ENCODE measurements around the gene AMDHD2.
A peak's percentile ranks its signal among the peaks of the same experiment; 100 is the strongest.
"Not testable (repeated sequence)": the region's sequence is repeated elsewhere in the genome, so short reads cannot be mapped to it uniquely, and the experiment has no call there.

AMDHD2 gene

GRCh38 chr16:2474877-2475412 is 45.2 kb upstream of the AMDHD2 start, which contains the start of gene TBC1D24:
TSS of gene TBC1D24 (plus strand) at chr16:2475127. CDS start at chr16:2496149, 21,022 bp downstream.
- H3K9me3 ChIP-seq (ENCODE audit: control insufficient read depth, insufficient read depth, low read length), result no peaks in the 10 kb centered on the region
- no peaks in the 10 kb centered on the region for H3K36me3 ChIP-seq (ENCODE audit: control insufficient read depth, insufficient read depth, low read length)
- peak within 1 kb of the TSS; percentile 74 for H3K4me3 ChIP-seq (ENCODE audit: low read length)
- peaks cover 12% of the 10 kb centered on the region for H3K27me3 ChIP-seq (ENCODE audit: control insufficient read depth, insufficient read depth, low read length)
- no CpG with 5 or more reads among the region's 77 CpGs for WGBS (ENCODE audit: insufficient coverage, insufficient read length)
- DNase-seq (ENCODE audit: low read depth, low spot score), result no peak
- H3K27ac ChIP-seq (ENCODE audit: low read length), result no peak within 1 kb of the TSS
- H3K4me1 ChIP-seq (ENCODE audit: control insufficient read depth, insufficient read depth, low read length), result peaks cover 8% of the 10 kb centered on the region

- no CpG with 5 or more reads among the region's 55 CpGs for WGBS (ENCODE audit: insufficient coverage, insufficient read length)
- Histone ChIP-seq H3K27ac (ENCODE audit: low read length) (no peak overlapping the region), H3K9me3 (ENCODE audit: control insufficient read depth, insufficient read depth, low read length) (no peaks in the 10 kb centered on the region), H3K36me3 (ENCODE audit: control insufficient read depth, insufficient read depth, low read length) (no peaks in the 10 kb centered on the region), H3K4me1 (ENCODE audit: control insufficient read depth, insufficient read depth, low read length) (peaks cover 7% of the 10 kb centered on the region), H3K27me3 (ENCODE audit: control insufficient read depth, insufficient read depth, low read length) (peaks cover 7% of the 10 kb centered on the region; the same call in 1 of the 2 replicates), H3K4me3 (ENCODE audit: low read length) (peak overlapping the region; percentile 74)
- DNase-seq (ENCODE audit: low read depth, low spot score), result no peak
These were observed 44.5 kb upstream of the AMDHD2 start for GRCh38 chr16:2475413-2476344.

GRCh38 chr16:2476345-2476720 is 43.8 kb upstream of the AMDHD2 start:
- Histone ChIP-seq H3K9me3 (ENCODE audit: control insufficient read depth, insufficient read depth, low read length) (no peaks in the 10 kb centered on the region), H3K36me3 (ENCODE audit: control insufficient read depth, insufficient read depth, low read length) (no peaks in the 10 kb centered on the region), H3K4me3 (ENCODE audit: low read length) (no peak overlapping the region), H3K27ac (ENCODE audit: low read length) (no peak overlapping the region), H3K4me1 (ENCODE audit: control insufficient read depth, insufficient read depth, low read length) (peaks cover 6% of the 10 kb centered on the region), H3K27me3 (ENCODE audit: control insufficient read depth, insufficient read depth, low read length) (peaks cover 6% of the 10 kb centered on the region; the same call in 1 of the 2 replicates)
- no CpG with 5 or more reads among the region's 9 CpGs for WGBS (ENCODE audit: insufficient coverage, insufficient read length)
- no peak for DNase-seq (ENCODE audit: low read depth, low spot score)

- no peaks in the 10 kb centered on the region for H3K9me3 ChIP-seq (ENCODE audit: control insufficient read depth, insufficient read depth, low read length)
- no peaks in the 10 kb centered on the region for H3K36me3 ChIP-seq (ENCODE audit: control insufficient read depth, insufficient read depth, low read length)
- H3K27me3 ChIP-seq (ENCODE audit: control insufficient read depth, insufficient read depth, low read length), result peaks cover 6% of the 10 kb centered on the region; the same call in 1 of the 2 replicates
- no peak overlapping the region for H3K27ac ChIP-seq (ENCODE audit: low read length)
- no CpG with 5 or more reads among the region's 3 CpGs for WGBS (ENCODE audit: insufficient coverage, insufficient read length)
- H3K4me1 ChIP-seq (ENCODE audit: control insufficient read depth, insufficient read depth, low read length), result peaks cover 4% of the 10 kb centered on the region
- no peak overlapping the region for H3K4me3 ChIP-seq (ENCODE audit: low read length)
- no peak for DNase-seq (ENCODE audit: low read depth, low spot score)
These were observed 43.4 kb upstream of the AMDHD2 start for GRCh38 chr16:2476741-2477140.

DNA sequence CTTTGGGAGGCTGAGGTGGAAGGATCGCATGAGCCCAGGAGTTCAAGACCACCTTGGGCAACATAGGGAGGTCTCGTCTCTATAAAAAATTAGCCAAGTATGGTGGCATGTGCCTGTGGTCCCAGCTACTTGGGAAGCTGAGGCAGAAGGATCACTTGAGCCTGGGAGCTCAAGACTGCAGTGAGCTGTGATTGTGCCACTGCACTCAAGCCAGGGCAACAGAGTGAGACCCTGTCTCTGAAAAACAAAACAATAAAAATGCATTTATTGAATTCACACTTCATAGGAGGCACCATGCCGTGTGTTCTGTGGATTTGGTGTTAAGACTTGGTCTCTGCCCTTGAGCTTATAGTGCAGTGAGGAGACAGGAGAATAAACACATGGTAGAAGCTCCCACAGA is 42.8 kb upstream of the AMDHD2 start:
- no peaks in the 10 kb centered on the region for H3K9me3 ChIP-seq (ENCODE audit: control insufficient read depth, insufficient read depth, low read length)
- WGBS (ENCODE audit: insufficient coverage, insufficient read length), result no CpG with 5 or more reads among the region's 3 CpGs
- H3K27me3 ChIP-seq (ENCODE audit: control insufficient read depth, insufficient read depth, low read length), result peaks cover 4% of the 10 kb centered on the region; the same call in 1 of the 2 replicates
- DNase-seq (ENCODE audit: low read depth, low spot score), result no peak
- no peaks in the 10 kb centered on the region for H3K36me3 ChIP-seq (ENCODE audit: control insufficient read depth, insufficient read depth, low read length)
- peaks cover 4% of the 10 kb centered on the region for H3K4me1 ChIP-seq (ENCODE audit: control insufficient read depth, insufficient read depth, low read length)
- no peak overlapping the region for H3K27ac ChIP-seq (ENCODE audit: low read length)
- H3K4me3 ChIP-seq (ENCODE audit: low read length), result no peak overlapping the region

DNA sequence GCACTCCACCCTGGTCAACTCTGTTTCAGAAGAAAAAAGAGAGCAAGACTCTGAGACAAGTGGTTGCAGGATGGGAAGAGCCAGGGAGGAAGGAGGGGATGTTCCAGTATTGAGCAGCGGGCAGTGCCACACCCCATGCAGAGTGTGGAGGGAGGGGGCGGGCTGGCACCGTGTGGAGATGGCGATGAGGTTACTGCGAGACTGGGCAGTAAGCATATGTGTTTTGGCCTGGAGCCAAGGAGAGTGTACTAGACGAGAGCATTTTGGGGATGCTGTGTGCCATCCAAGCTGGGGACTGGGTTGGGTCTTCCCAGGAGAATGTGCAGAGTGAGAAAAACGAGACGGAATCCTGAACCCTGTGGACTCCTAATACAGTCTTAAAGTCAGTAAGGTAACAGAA is 41.9 kb upstream of the AMDHD2 start:
- no peaks in the 10 kb centered on the region for H3K9me3 ChIP-seq (ENCODE audit: control insufficient read depth, insufficient read depth, low read length)
- no peak overlapping the region for H3K4me3 ChIP-seq (ENCODE audit: low read length)
- H3K36me3 ChIP-seq (ENCODE audit: control insufficient read depth, insufficient read depth, low read length), result no peaks in the 10 kb centered on the region
- H3K27ac ChIP-seq (ENCODE audit: low read length), result no peak overlapping the region
- H3K4me1 ChIP-seq (ENCODE audit: control insufficient read depth, insufficient read depth, low read length), result peaks cover 2% of the 10 kb centered on the region
- no peak for DNase-seq (ENCODE audit: low read depth, low spot score)
- peaks cover under 1% of the 10 kb centered on the region; the same call in 1 of the 2 replicates for H3K27me3 ChIP-seq (ENCODE audit: control insufficient read depth, insufficient read depth, low read length)
- WGBS (ENCODE audit: insufficient coverage, insufficient read length), result no CpG with 5 or more reads among the region's 8 CpGs

DNA sequence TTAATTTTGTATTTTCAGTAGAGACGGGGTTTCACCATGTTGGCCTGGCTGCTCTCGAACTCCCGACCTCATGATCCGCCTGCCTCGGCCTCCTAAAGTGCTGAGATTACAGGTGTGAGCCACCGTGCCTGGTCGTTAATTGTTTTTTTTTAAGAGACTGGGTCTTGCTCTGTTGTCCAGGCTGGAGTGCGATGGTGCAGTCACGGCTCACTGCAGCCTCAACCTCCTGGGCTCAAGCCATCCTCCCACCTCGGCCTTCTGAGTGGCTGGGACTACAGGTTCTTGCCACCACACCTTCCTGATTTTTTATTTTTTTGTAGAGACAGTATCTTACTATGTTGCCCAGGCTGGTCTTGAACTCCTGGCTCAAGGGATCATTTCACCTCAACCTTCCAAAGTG is 40.2 kb upstream of the AMDHD2 start:
- H3K36me3 ChIP-seq (ENCODE audit: control insufficient read depth, insufficient read depth, low read length); H3K27me3 ChIP-seq (ENCODE audit: control insufficient read depth, insufficient read depth, low read length); H3K4me3 ChIP-seq (ENCODE audit: low read length); H3K4me1 ChIP-seq (ENCODE audit: control insufficient read depth, insufficient read depth, low read length); H3K9me3 ChIP-seq (ENCODE audit: control insufficient read depth, insufficient read depth, low read length); H3K27ac ChIP-seq (ENCODE audit: low read length); DNase-seq (ENCODE audit: low read depth, low spot score): not testable (repeated sequence)
- WGBS (ENCODE audit: insufficient coverage, insufficient read length), result no CpG with 5 or more reads among the region's 10 CpGs

DNA sequence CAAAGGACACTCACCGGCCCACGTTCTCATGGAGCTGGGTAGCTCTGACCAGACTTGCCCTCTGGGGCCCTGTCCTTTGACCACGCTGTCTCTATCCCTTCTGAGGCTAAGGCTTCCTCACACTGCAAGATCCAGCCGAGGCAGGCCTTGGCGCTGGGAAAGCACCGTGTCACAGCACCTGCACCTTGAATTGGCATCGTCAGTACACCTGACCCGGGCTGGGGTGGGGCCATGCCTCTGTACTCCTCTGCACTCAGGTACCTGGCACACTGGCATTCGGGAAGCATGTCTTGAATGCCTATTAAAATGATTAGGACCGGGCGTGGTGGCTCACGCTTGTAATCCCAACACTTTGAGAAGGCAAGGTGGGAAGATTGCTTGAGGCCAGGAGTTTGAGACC is 39.2 kb upstream of the AMDHD2 start:
- Histone ChIP-seq H3K4me3 (ENCODE audit: low read length) (no peak overlapping the region), H3K36me3 (ENCODE audit: control insufficient read depth, insufficient read depth, low read length) (no peaks in the 10 kb centered on the region), H3K27ac (ENCODE audit: low read length) (no peak overlapping the region), H3K9me3 (ENCODE audit: control insufficient read depth, insufficient read depth, low read length) (no peaks in the 10 kb centered on the region), H3K27me3 (ENCODE audit: control insufficient read depth, insufficient read depth, low read length) (no peaks in the 10 kb centered on the region), H3K4me1 (ENCODE audit: control insufficient read depth, insufficient read depth, low read length) (no peaks in the 10 kb centered on the region; the same call in 1 of the 2 replicates)
- DNase-seq (ENCODE audit: low read depth, low spot score), result no peak
- WGBS (ENCODE audit: insufficient coverage, insufficient read length), result no CpG with 5 or more reads among the region's 12 CpGs

GRCh38 chr16:2481676-2482075 is 38.5 kb upstream of the AMDHD2 start:
- H3K4me3 ChIP-seq (ENCODE audit: low read length), result no peak overlapping the region
- no peaks in the 10 kb centered on the region for H3K27me3 ChIP-seq (ENCODE audit: control insufficient read depth, insufficient read depth, low read length)
- H3K27ac ChIP-seq (ENCODE audit: low read length), result no peak overlapping the region
- no CpG with 5 or more reads among the region's 7 CpGs for WGBS (ENCODE audit: insufficient coverage, insufficient read length)
- no peaks in the 10 kb centered on the region for H3K9me3 ChIP-seq (ENCODE audit: control insufficient read depth, insufficient read depth, low read length)
- no peaks in the 10 kb centered on the region for H3K4me1 ChIP-seq (ENCODE audit: control insufficient read depth, insufficient read depth, low read length)
- no peak for DNase-seq (ENCODE audit: low read depth, low spot score)
- no peaks in the 10 kb centered on the region for H3K36me3 ChIP-seq (ENCODE audit: control insufficient read depth, insufficient read depth, low read length)

- no peak overlapping the region for H3K4me3 ChIP-seq (ENCODE audit: low read length)
- H3K9me3 ChIP-seq (ENCODE audit: control insufficient read depth, insufficient read depth, low read length), result no peaks in the 10 kb centered on the region
- no peak overlapping the region for H3K27ac ChIP-seq (ENCODE audit: low read length)
- H3K36me3 ChIP-seq (ENCODE audit: control insufficient read depth, insufficient read depth, low read length), result no peaks in the 10 kb centered on the region
- no peak for DNase-seq (ENCODE audit: low read depth, low spot score)
- H3K27me3 ChIP-seq (ENCODE audit: control insufficient read depth, insufficient read depth, low read length), result no peaks in the 10 kb centered on the region
- no CpG with 5 or more reads among the region's 13 CpGs for WGBS (ENCODE audit: insufficient coverage, insufficient read length)
- no peaks in the 10 kb centered on the region for H3K4me1 ChIP-seq (ENCODE audit: control insufficient read depth, insufficient read depth, low read length)
These were observed 37.9 kb upstream of the AMDHD2 start for GRCh38 chr16:2482249-2482648.
